CD14-positive monocyte (primary cell): ENCODE data around the gene COQ2. TPM values are rescaled to one million over a fixed set of nuclear protein-coding genes. Genes with fewer than 3 reads are reported as not detected.
A peak's percentile ranks its signal among the peaks of the same experiment; 100 is the strongest.

ENCODE experiments used
- DNase-seq, 3 donors: peaks; one replicate each; pipeline ENCODE4 v3.0.0-alpha.2; 2011 to 2022
- H2AFZ ChIP-seq: 2 replicates; pipeline ENCODE4 v1.6.0; 2012; ENCODE audit warnings: mild to moderate bottlenecking, low read depth, low read length, inconsistent platforms; ENCODE audit not compliant: insufficient read depth, poor library complexity, severe bottlenecking
- H3K27ac ChIP-seq, 2 donors: 1 replicate in 1 of 2; 2 replicates in 1 of 2; pipeline ENCODE4 v1.5.1; 2012 to 2013; ENCODE audit warnings: low read length in 2 of 2, control low read depth in 1 of 2, inconsistent platforms in 1 of 2, low read depth in 1 of 2, mild to moderate bottlenecking in 1 of 2
- H3K27me3 ChIP-seq, 2 donors: one replicate each; pipeline versions ENCODE4 v1.6.0 to v1.6.1; 2011 to 2013; ENCODE audit warnings: low read length in 2 of 2; ENCODE audit not compliant: control insufficient read depth in 2 of 2, insufficient read depth in 2 of 2
- H3K36me3 ChIP-seq, 2 donors: replicated peaks in 1 of 2; 1 replicate in 1 of 2; 2 replicates in 1 of 2; pipeline versions ENCODE4 v1.5.1 to v1.6.1; 2012 to 2013; ENCODE audit warnings: low read length in 2 of 2, control low read depth in 1 of 2, inconsistent platforms in 1 of 2, mild to moderate bottlenecking in 1 of 2; ENCODE audit not compliant: insufficient read depth in 2 of 2, control insufficient read depth in 1 of 2
- H3K4me1 ChIP-seq, 2 donors: 1 replicate in 1 of 2; 2 replicates in 1 of 2; pipeline versions ENCODE4 v1.5.1 to v1.6.1; 2012 to 2013; ENCODE audit warnings: low read length in 2 of 2, control low read depth in 1 of 2, inconsistent platforms in 1 of 2, mild to moderate bottlenecking in 1 of 2, moderate library complexity in 1 of 2; ENCODE audit not compliant: insufficient read depth in 2 of 2, control insufficient read depth in 1 of 2
- H3K4me2 ChIP-seq: replicated peaks from 2 replicates; pipeline ENCODE3; 2012; ENCODE audit warnings: low read length, moderate library complexity, mild to moderate bottlenecking; ENCODE audit not compliant: poor library complexity, severe bottlenecking; ENCODE audit errors: extremely low read depth
- H3K4me3 ChIP-seq, 3 experiments: fragments of 200-600 bp in 1 of 3; sonication (generic) in 1 of 3; replicated peaks in 1 of 3; 1 replicate in 2 of 3; 2 replicates in 1 of 3; pipeline ENCODE4 v1.5.1; 2011 to 2013; ENCODE audit warnings: low read length in 3 of 3, mild to moderate bottlenecking in 3 of 3, control low read depth in 2 of 3, low read depth in 2 of 3, inconsistent platforms in 1 of 3, moderate library complexity in 1 of 3
- H3K79me2 ChIP-seq: 2 replicates; pipeline ENCODE4 v1.6.0; 2012; ENCODE audit warnings: mild to moderate bottlenecking, control low read depth, inconsistent platforms, low read length, moderate library complexity; ENCODE audit not compliant: insufficient read depth
- H3K9ac ChIP-seq: 2 replicates; pipeline ENCODE4 v1.6.0; 2017; ENCODE audit warnings: low read length, mild to moderate bottlenecking; ENCODE audit not compliant: insufficient read depth, poor library complexity, severe bottlenecking
- H3K9me3 ChIP-seq, 2 donors: replicated peaks in 1 of 2; 1 replicate in 1 of 2; 2 replicates in 1 of 2; pipeline versions ENCODE4 v1.5.1 to v1.6.1; 2012 to 2013; ENCODE audit warnings: low read length in 2 of 2, control low read depth in 1 of 2; ENCODE audit not compliant: control insufficient read depth in 1 of 2, insufficient read depth in 1 of 2
- H4K20me1 ChIP-seq: 2 replicates; pipeline ENCODE4 v1.6.0; 2012; ENCODE audit warnings: mild to moderate bottlenecking, low read length, control low read depth, moderate library complexity; ENCODE audit not compliant: insufficient read depth
- H3K27ac Mint-ChIP-seq, 7 donors: one replicate each; pipeline ENCODE4 v1.8.0; 2020; ENCODE audit warnings: mild to moderate bottlenecking in 7 of 7, mixed read lengths in 7 of 7, moderate library complexity in 6 of 7, inconsistent platforms in 2 of 7
- H3K27me3 Mint-ChIP-seq, 3 donors: one replicate each; pipeline ENCODE4 v1.8.0; 2021 to 2022; ENCODE audit warnings: low read depth in 3 of 3, mild to moderate bottlenecking in 3 of 3, mixed read lengths in 3 of 3, moderate library complexity in 3 of 3, inconsistent platforms in 1 of 3
- H3K36me3 Mint-ChIP-seq, 2 donors: one replicate each; pipeline ENCODE4 v1.8.0; 2020; ENCODE audit warnings: mixed read lengths in 2 of 2, inconsistent platforms in 1 of 2, mild to moderate bottlenecking in 1 of 2
- H3K4me1 Mint-ChIP-seq: one replicate; pipeline ENCODE4 v1.8.0; 2020; ENCODE audit warnings: mild to moderate bottlenecking, mixed read lengths
- H3K4me3 Mint-ChIP-seq, 2 donors: one replicate each; pipeline ENCODE4 v1.8.0; 2020; ENCODE audit warnings: mild to moderate bottlenecking in 2 of 2, mixed read lengths in 2 of 2, moderate library complexity in 1 of 2
- H3K9me3 Mint-ChIP-seq, 7 donors: one replicate each; pipeline ENCODE4 v1.8.0; 2020 to 2022; ENCODE audit warnings: mixed read lengths in 7 of 7, mild to moderate bottlenecking in 6 of 7, moderate library complexity in 6 of 7, inconsistent platforms in 2 of 7
- WGBS: methylation state at CpG from one replicate; pipeline ENCODE4 v1.1.5; 2013; ENCODE audit warnings: missing lambda C conversion rate; ENCODE audit not compliant: insufficient coverage; 5-methylcytosine and 5-hydroxymethylcytosine counted together
- intact Hi-C, 2 donors: fragments of 100-400 bp; cut with micrococcal nuclease; formaldehyde crosslinking; loops; one replicate each; pipeline versions ENCODE4 v1.15.0 to v1.15.1; 2023
- polyA plus RNA-seq, 3 donors: library from polyadenylated mRNA; depleted of rRNA in 1 of 3; unstranded in 2 of 3; stranded (reverse) in 1 of 3; fragments of 300-500 nt in 2 of 3; fragments of >200 nt in 1 of 3; fragmentation: Illumina TruSeq in 2 of 3; gene quantifications; 1 replicate in 2 of 3; 2 replicates in 1 of 3; pipeline ENCODE4 v1.2.3, GENCODE V29; 2012 to 2021
- TF ChIP-seq, protein P1 (sequence below): fragments of 200-600 bp; IDR thresholded peaks from one replicate; pipeline ENCODE4 v1.8.0; 2022; ENCODE audit warnings: antibody characterized with exemption, mild to moderate bottlenecking

COQ2 gene
- polyA plus RNA-seq, 3 donors = 14.7 to 48.6 (median 40.7) TPM

- no peak overlapping the region for H2AFZ ChIP-seq
- Mint-ChIP-seq H3K27ac (peak overlapping the region; percentile 57 to 90 (median 79)), H3K27me3 (no peaks in the 10 kb centered on the region), H3K9me3 (no peaks in the 10 kb centered on the region), H3K4me3 (no peak overlapping the region), H3K4me1 (peaks cover 46% of the 10 kb centered on the region), H3K36me3 (peaks cover 24% of the 10 kb centered on the region in 2 donors)
- peak overlapping the region in 1 of 2 donors; percentile 43 for H3K27ac ChIP-seq
- H3K9me3 ChIP-seq = no peaks in the 10 kb centered on the region
- peaks cover 0 to 6% of the 10 kb centered on the region in 2 donors for H3K36me3 ChIP-seq
- DNase-seq = no peak
- no peaks in the 10 kb centered on the region for H3K79me2 ChIP-seq
- H3K9ac ChIP-seq = no peak overlapping the region
- H3K4me1 ChIP-seq = peaks cover 25 to 39% of the 10 kb centered on the region in 2 donors
- H3K4me3 ChIP-seq = peak overlapping the region in 1 of 3 experiments; percentile 38
- WGBS = no CpG with 5 or more reads among the region's 1 CpG
- no peaks in the 10 kb centered on the region for H3K27me3 ChIP-seq
- TF ChIP-seq, protein P1, sequence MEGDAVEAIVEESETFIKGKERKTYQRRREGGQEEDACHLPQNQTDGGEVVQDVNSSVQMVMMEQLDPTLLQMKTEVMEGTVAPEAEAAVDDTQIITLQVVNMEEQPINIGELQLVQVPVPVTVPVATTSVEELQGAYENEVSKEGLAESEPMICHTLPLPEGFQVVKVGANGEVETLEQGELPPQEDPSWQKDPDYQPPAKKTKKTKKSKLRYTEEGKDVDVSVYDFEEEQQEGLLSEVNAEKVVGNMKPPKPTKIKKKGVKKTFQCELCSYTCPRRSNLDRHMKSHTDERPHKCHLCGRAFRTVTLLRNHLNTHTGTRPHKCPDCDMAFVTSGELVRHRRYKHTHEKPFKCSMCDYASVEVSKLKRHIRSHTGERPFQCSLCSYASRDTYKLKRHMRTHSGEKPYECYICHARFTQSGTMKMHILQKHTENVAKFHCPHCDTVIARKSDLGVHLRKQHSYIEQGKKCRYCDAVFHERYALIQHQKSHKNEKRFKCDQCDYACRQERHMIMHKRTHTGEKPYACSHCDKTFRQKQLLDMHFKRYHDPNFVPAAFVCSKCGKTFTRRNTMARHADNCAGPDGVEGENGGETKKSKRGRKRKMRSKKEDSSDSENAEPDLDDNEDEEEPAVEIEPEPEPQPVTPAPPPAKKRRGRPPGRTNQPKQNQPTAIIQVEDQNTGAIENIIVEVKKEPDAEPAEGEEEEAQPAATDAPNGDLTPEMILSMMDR = no peak
- H3K4me2 ChIP-seq = peak overlapping the region; percentile 19
- H4K20me1 ChIP-seq = no peaks in the 10 kb centered on the region
- intact Hi-C loops = no loop called here
Observed at GRCh38 chr4:83232082-83232481, 52.5 kb downstream of the COQ2 start.

DNA sequence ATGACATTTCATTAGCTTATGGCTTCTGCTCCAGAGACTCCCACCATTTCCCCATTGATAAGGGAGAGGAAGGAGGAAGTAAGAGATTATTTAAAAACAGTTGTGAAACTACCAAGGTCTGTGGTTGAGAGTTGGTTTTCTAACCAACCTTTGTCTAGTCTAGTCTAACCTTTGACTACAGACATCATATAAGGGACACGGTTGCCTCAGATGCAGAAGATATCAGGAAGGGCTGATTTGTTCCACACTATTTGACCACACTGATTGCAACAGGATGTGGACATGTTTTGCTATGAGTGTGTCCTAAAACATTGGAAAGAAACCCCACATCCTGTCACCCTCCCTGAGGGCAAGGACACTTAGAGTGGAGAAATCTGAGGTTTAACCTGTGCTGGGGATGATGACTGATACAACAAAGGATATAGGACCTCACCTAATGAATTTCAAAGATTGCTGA is 53.0 kb downstream of the COQ2 start:
- Histone ChIP-seq H3K27ac (peak overlapping the region in 1 of 2 donors; percentile 43), H3K36me3 (peaks cover 0 to 6% of the 10 kb centered on the region in 2 donors), H3K9ac (no peak overlapping the region), H3K4me3 (peak overlapping the region in 1 of 3 experiments; percentile 38), H3K27me3 (no peaks in the 10 kb centered on the region), H3K4me1 (peaks cover 25 to 39% of the 10 kb centered on the region in 2 donors), H3K9me3 (no peaks in the 10 kb centered on the region), H2AFZ (no peak overlapping the region), H3K4me2 (peak overlapping the region; percentile 19), H3K79me2 (no peaks in the 10 kb centered on the region), H4K20me1 (no peaks in the 10 kb centered on the region)
- H3K27ac Mint-ChIP-seq = peak overlapping the region; percentile 57 to 90 (median 79)
- intact Hi-C loops = no loop called here
- TF ChIP-seq, protein P1 = no peak
- no peaks in the 10 kb centered on the region for H3K9me3 Mint-ChIP-seq
- peaks cover 44% of the 10 kb centered on the region for H3K4me1 Mint-ChIP-seq
- no peaks in the 10 kb centered on the region for H3K27me3 Mint-ChIP-seq
- peak; percentile 33 to 81 (median 59) for DNase-seq
- H3K36me3 Mint-ChIP-seq = peaks cover 24 to 25% of the 10 kb centered on the region in 2 donors
- no peak overlapping the region for H3K4me3 Mint-ChIP-seq
- WGBS = no CpG with 5 or more reads among the region's 1 CpG
